Cardiac muscle cell (in vitro differentiated cells and primary cell): ENCODE results near the gene PRODH2. TPM values are rescaled to one million over a fixed set of nuclear protein-coding genes. Genes with fewer than 3 reads are reported as not detected.

Source experiments
- DNase-seq, 2 donors: peaks; one replicate each; pipeline versions ENCODE4 v3.0.0 to v3.0.0-alpha.2; 2010 to 2017; ENCODE audit warnings: low read depth in 1 of 2, low spot score in 1 of 2
- H3K27ac ChIP-seq: fragments of 200-600 bp; sonication (generic); 2 replicates; pipeline ENCODE4 v1.5.1; 2016
- H3K27me3 ChIP-seq: fragments of 200-600 bp; sonication (generic); 2 replicates; pipeline ENCODE4 v1.6.0; 2016; ENCODE audit warnings: control low read depth
- H3K36me3 ChIP-seq: fragments of 200-600 bp; sonication (generic); 2 replicates; pipeline ENCODE4 v1.5.1; 2016; ENCODE audit warnings: control low read depth
- H3K4me1 ChIP-seq: fragments of 200-600 bp; sonication (generic); 2 replicates; pipeline ENCODE4 v1.8.1; 2017; ENCODE audit warnings: low read depth, mild to moderate bottlenecking, mixed run types
- H3K4me3 ChIP-seq: fragments of 200-600 bp; sonication (generic); 2 replicates; pipeline ENCODE4 v1.5.1; 2016; ENCODE audit warnings: mild to moderate bottlenecking
- H3K9me3 ChIP-seq: fragments of 200-600 bp; sonication (generic); 2 replicates; pipeline ENCODE4 v1.5.1; 2017; ENCODE audit warnings: low read depth, mild to moderate bottlenecking, control low read depth
- CTCF ChIP-seq: IDR thresholded peaks from 2 replicates; pipeline ENCODE4 v1.5.1; 2012; ENCODE audit warnings: low read depth, mild to moderate bottlenecking, low read length
- polyA plus RNA-seq: library from polyadenylated mRNA; unstranded; fragments of >200 nt; fragmentation: Nextera tagmentation; extraction: Ambion mirVana; gene quantifications from 2 replicates; pipeline ENCODE4 v1.2.1, GENCODE V29; 2016
- total RNA-seq: library from RNA; depleted of rRNA; stranded (reverse); fragments of >200 nt; gene quantifications from 2 replicates; pipeline ENCODE4 v1.2.3, GENCODE V29; 2016

PRODH2 gene
- total and polyA plus RNA-seq, 2 experiments from 2014 or later: 0.09 TPM; not detected in 1

- H3K9me3 ChIP-seq: no peaks in the 10 kb centered on the region
- H3K4me1 ChIP-seq: no peaks in the 10 kb centered on the region
- peaks cover 28% of the 10 kb centered on the region for H3K27me3 ChIP-seq
These were observed 21.3 kb upstream of the PRODH2 start for GRCh38 chr19:35833972-35834371.

GRCh38 chr19:35832054-35832453 is 19.4 kb upstream of the PRODH2 start:
- Histone ChIP-seq H3K27me3 (peaks cover 23% of the 10 kb centered on the region), H3K36me3 (no peaks in the 10 kb centered on the region), H3K9me3 (no peaks in the 10 kb centered on the region), H3K27ac (no peak overlapping the region), H3K4me1 (no peaks in the 10 kb centered on the region), H3K4me3 (no peak overlapping the region)
- no peak for TF ChIP-seq CTCF
- DNase-seq: no peak

More at GRCh38 chr19:35833972-35834371, 21.3 kb upstream of the PRODH2 start:
- H3K36me3 ChIP-seq: no peaks in the 10 kb centered on the region
- no peak overlapping the region for H3K4me3 ChIP-seq
- TF ChIP-seq CTCF: no peak
- DNase-seq: no peak
- no peak overlapping the region for H3K27ac ChIP-seq

GRCh38 chr19:35830986-35831385 is 18.3 kb upstream of the PRODH2 start:
- no peak for DNase-seq
- Histone ChIP-seq H3K36me3 (no peaks in the 10 kb centered on the region), H3K27ac (no peak overlapping the region), H3K4me3 (no peak overlapping the region), H3K4me1 (no peaks in the 10 kb centered on the region), H3K27me3 (peaks cover 17% of the 10 kb centered on the region), H3K9me3 (no peaks in the 10 kb centered on the region)
- no peak for TF ChIP-seq CTCF

- TF ChIP-seq CTCF: no peak
- Histone ChIP-seq H3K4me1 (no peaks in the 10 kb centered on the region), H3K36me3 (no peaks in the 10 kb centered on the region), H3K27ac (no peak overlapping the region), H3K4me3 (no peak overlapping the region), H3K9me3 (no peaks in the 10 kb centered on the region), H3K27me3 (peaks cover 23% of the 10 kb centered on the region)
- peak; percentile 77 to 94 for DNase-seq
These were observed 16.2 kb upstream of the PRODH2 start for GRCh38 chr19:35828692-35829301.

GRCh38 chr19:35824150-35824549 is 11.5 kb upstream of the PRODH2 start:
- no peak for TF ChIP-seq CTCF
- H3K4me3 ChIP-seq: no peak overlapping the region
- no peaks in the 10 kb centered on the region for H3K4me1 ChIP-seq

More at GRCh38 chr19:35824150-35824549, 11.5 kb upstream of the PRODH2 start:
- no peak for DNase-seq
- no peaks in the 10 kb centered on the region for H3K36me3 ChIP-seq
- H3K9me3 ChIP-seq: no peaks in the 10 kb centered on the region
- no peak overlapping the region for H3K27ac ChIP-seq
- peaks cover 6% of the 10 kb centered on the region for H3K27me3 ChIP-seq
